ENCODE results near the gene LHFPL3.

The LHFPL3 gene

GRCh38 chr7:104395162-104395561 lies 66.8 kb downstream of the LHFPL3 start:
- TF ChIP-seq GABPA (IDR thresholded peaks at IDR 0.05; ENCODE audit: low read depth): no peak
- TF ChIP-seq SPI1 (IDR thresholded peaks at IDR 0.05; ENCODE audit: borderline replicate concordance, low read depth): no peak
- TF ChIP-seq POLR2AphosphoS5 (IDR thresholded peaks at IDR 0.05; ENCODE audit: low read depth): no peak
- TF ChIP-seq CTCF (IDR thresholded peaks at IDR 0.05; ENCODE audit: insufficient read depth, low read length): no peak
- no peak for TF ChIP-seq REST (IDR thresholded peaks at IDR 0.05; ENCODE audit: insufficient replicate concordance, low read depth)
- Histone ChIP-seq H3K4me3 (replicated peaks; ENCODE audit: insufficient read depth, low read length) (no peak overlapping the region), H3K27me3 (ENCODE audit: insufficient read depth, poor library complexity, severe bottlenecking) (no peaks in the 10 kb centered on the region), H3K27ac (replicated peaks) (no peak overlapping the region)
- DNase-seq (ENCODE audit: low read depth in 1 of 2, low spot score in 1 of 2): no peak

GRCh38 chr7:104397442-104397841 lies 69.0 kb downstream of the LHFPL3 start:
- TF ChIP-seq CTCF (IDR thresholded peaks at IDR 0.05; ENCODE audit: insufficient read depth, low read length) (no peak), GABPA (IDR thresholded peaks at IDR 0.05; ENCODE audit: low read depth) (no peak), REST (IDR thresholded peaks at IDR 0.05; ENCODE audit: insufficient replicate concordance, low read depth) (no peak), POLR2AphosphoS5 (IDR thresholded peaks at IDR 0.05; ENCODE audit: low read depth) (no peak), SPI1 (IDR thresholded peaks at IDR 0.05; ENCODE audit: borderline replicate concordance, low read depth) (no peak)
- no peak overlapping the region for H3K27ac ChIP-seq (replicated peaks)
- no peak overlapping the region for H3K4me3 ChIP-seq (replicated peaks; ENCODE audit: insufficient read depth, low read length)
- no peak for DNase-seq (ENCODE audit: low read depth in 1 of 2, low spot score in 1 of 2)
- H3K27me3 ChIP-seq (ENCODE audit: insufficient read depth, poor library complexity, severe bottlenecking): no peaks in the 10 kb centered on the region

GRCh38 chr7:104408371-104408770 lies 80.0 kb downstream of the LHFPL3 start:
- no peak for TF ChIP-seq CTCF (IDR thresholded peaks at IDR 0.05; ENCODE audit: insufficient read depth, low read length)
- TF ChIP-seq SPI1 (IDR thresholded peaks at IDR 0.05; ENCODE audit: borderline replicate concordance, low read depth): no peak
- no peak for TF ChIP-seq POLR2AphosphoS5 (IDR thresholded peaks at IDR 0.05; ENCODE audit: low read depth)
- no peak for TF ChIP-seq GABPA (IDR thresholded peaks at IDR 0.05; ENCODE audit: low read depth)
- no peak for TF ChIP-seq REST (IDR thresholded peaks at IDR 0.05; ENCODE audit: insufficient replicate concordance, low read depth)
- H3K4me3 ChIP-seq (replicated peaks; ENCODE audit: insufficient read depth, low read length): no peak overlapping the region
- no peaks in the 10 kb centered on the region for H3K27me3 ChIP-seq (ENCODE audit: insufficient read depth, poor library complexity, severe bottlenecking)
- DNase-seq (ENCODE audit: low read depth in 1 of 2, low spot score in 1 of 2): no peak
- H3K27ac ChIP-seq (replicated peaks): no peak overlapping the region
